HG03103 (cell line): Measurements from ENCODE around the gene DOHH.
"Not testable (repeated sequence)": the region's sequence is repeated elsewhere in the genome, so short reads cannot be mapped to it uniquely, and the experiment has no call there.

ENCODE experiments used
- ATAC-seq: cut with Tn5 transposase; IDR thresholded peaks from one replicate; pipeline ENCODE4 v1.9.1; 2021; ENCODE audit warnings: low read depth; ENCODE audit not compliant: unreplicated experiment

The DOHH gene

DNA sequence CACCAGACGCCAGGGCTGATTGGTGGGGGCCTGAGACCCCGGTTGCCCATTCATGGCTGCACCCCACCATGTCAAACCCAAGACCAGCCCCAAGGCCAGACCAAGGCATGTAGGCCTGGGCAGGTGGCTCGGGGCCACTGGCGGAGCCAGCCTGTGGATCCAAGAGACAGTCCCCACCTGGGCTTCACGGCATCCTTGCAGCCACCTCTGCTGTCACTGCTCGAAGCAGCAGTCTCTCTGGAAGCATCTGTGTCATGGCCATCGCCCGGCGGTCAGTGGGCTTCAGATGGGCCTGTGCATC lies 34.7 kb upstream of the DOHH start:
- ATAC-seq: no peak

- no peak for ATAC-seq
Observed at GRCh38 chr19:3534375-3535234, 34.1 kb upstream of the DOHH start.

DNA sequence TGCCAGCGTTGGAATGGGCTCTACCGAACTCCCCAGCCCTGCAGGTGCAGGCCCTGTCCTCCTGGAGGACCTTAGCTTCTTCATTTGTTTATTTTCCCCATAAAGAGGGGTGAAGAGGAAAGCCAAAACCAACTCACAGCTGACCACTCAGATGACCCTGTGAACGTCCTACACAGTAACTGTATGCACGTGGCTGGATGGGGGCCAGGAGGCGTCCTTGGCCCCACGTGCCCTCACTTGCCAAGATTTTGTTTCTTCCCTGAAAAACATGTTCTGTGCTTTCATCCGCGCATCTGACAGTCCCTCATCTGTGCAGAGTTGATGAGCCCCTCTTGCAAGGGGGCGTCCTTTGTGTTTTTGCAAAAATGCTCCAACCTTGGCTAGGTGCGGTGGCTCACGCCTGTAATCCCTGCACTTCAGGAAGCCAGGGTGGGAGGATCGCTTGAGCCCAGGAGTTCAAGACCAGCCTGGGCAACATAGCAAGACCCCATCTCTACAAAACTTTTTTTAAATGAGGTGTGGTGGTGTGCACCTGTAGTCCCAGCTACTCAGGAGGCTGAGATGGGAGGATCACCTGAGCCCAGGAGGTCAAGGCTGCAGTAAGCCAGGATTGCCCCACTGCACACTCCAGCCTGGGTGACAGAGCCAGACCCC lies 33.2 kb upstream of the DOHH start:
- no peak for ATAC-seq

- ATAC-seq: no peak
Observed at GRCh38 chr19:3533033-3533432, 32.6 kb upstream of the DOHH start.

GRCh38 chr19:3532154-3532786 lies 31.8 kb upstream of the DOHH start:
- no peak for ATAC-seq

GRCh38 chr19:3531716-3532115 lies 31.2 kb upstream of the DOHH start:
- no peak for ATAC-seq

DNA sequence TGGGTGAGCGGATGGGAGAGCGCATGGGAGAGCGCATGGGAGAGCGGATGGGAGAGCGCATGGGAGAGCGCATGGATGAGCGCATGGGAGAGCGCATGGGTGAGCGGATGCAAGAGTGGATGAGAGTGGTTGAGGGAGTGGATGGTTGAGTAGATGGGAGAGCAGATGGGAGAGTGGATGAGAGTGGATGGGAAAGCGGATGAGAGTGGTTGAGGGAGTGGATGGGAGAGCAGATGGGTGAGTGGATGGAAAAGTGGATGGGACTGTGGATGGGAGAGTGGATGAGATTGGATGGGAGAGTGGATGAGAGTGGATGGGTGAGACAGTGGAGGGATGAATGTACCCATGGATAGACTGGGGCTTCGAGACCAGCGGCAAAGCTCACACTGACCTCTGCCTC lies 29.9 kb upstream of the DOHH start:
- no peak for ATAC-seq

GRCh38 chr19:3529299-3529698 lies 28.8 kb upstream of the DOHH start:
- not testable (repeated sequence) for ATAC-seq

DNA sequence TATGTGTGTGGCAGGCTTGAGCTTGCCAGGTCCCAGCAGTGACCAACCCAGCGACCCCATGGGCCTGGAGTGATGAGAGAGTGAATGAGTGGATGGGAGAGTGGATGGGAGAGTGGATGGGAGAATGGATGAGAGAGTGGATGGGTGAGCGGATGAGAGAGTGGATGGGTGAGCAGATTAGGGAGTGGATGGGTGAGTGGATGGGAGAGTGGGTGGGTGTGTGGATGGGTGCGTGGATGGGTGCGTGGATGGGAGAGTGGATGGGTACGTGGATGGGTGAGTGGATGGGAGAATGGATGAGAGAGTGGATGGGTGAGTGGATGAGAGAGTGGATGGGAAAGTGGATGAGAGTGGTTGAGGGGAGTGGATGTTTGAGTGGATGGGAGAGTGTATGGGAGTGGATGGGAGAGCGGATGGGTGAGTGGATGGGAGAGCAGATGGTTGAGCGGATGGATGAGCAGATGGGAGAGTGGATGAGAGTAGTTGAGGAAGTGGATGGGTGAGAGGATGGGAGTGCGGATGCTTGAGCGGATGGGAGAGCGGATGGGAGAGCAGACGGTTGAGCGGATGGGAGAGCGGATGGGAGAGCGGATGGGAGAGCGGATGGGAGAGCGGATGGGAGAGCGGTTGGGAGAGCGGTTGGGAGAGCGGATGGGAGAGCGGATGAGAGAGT lies 28.2 kb upstream of the DOHH start:
- ATAC-seq: no peak

DNA sequence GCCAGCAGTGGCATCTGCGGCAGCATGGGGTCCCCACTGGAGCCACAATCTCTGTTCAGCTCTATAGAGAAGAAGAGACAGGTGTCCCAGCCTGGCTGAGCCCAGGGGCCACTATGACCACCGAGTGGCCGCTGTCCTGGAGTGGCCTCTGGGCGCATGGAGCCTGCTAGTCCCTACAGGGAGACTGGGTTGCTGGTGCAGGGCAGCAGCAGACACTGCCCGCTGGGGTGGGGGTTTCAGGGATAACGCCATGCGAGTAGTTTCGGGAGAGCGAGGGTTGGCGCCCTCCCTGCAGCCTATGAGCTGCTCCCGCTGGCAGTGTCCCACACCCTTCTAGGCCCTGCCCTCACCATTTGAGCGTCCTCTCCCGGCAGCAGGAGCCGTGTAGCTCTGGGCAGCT lies 27.6 kb upstream of the DOHH start:
- ATAC-seq: no peak

- no peak for ATAC-seq
Observed at GRCh38 chr19:3527238-3527910, 26.9 kb upstream of the DOHH start.

DNA sequence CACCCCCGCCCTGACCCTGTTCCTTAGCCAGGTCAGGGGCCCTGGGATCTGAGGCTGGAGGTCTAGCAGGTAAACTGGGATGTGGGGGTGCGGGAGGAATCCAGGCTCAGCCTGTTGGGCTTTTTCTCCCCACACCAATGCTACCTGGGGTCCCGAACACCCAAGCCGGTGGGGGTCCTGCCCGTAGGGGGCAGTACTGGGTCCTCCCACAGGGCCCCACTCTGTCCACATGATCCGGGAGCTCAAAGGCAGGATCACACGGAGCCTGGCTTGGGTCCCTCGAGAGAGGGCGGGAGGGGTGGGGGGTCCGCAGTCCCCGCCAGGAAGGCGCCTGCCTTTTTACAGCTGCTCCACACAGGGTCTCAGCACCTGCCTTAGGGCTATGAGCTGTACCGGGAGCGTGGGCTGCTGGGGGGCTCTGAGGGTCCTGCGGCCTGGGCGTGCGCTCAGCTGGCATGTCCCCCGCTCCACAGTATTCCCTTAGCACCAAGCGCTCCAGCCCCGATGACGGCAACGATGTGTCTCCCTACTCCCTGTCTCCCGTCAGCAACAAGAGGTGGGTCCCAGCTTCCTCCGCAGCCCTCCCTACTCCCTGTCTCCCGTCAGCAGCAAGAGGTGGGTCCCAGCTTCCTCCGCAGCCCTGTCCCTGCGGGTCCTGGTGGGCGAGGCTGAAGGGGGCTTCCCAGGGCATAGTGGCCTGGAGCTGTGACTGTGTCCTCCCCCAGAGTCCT lies 26.2 kb upstream of the DOHH start:
- ATAC-seq: no peak

DNA sequence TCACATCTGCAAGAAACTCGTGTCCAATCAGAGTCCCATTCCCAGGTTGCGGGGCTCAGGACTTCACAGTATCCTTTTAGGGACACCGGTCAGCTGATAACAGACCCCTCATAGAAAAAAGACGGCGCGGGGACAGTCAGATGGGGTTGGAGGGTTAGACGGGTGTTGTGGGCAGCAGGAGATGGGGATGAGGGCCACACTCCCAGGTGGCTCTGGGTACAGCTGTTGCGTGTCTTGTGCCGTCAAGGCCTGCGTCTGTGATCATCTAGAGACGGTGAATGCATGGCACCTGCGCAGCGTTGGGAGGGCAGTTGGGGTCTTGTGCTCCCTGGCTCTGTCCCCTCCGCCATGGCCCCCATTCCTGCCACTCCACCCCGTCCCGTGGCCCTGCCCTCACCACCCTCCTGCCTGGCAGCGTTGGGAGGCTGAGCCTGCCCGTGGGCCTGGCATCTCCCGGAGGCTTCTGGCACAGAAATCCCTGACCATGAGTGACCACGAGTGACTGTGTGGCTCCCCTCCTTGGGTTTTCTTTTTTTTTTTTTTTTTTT lies 24.5 kb upstream of the DOHH start:
- ATAC-seq: no peak

GRCh38 chr19:3524078-3524842 lies 23.8 kb upstream of the DOHH start:
- no peak for ATAC-seq

GRCh38 chr19:3523361-3524077 lies 23.0 kb upstream of the DOHH start:
- no peak for ATAC-seq

DNA sequence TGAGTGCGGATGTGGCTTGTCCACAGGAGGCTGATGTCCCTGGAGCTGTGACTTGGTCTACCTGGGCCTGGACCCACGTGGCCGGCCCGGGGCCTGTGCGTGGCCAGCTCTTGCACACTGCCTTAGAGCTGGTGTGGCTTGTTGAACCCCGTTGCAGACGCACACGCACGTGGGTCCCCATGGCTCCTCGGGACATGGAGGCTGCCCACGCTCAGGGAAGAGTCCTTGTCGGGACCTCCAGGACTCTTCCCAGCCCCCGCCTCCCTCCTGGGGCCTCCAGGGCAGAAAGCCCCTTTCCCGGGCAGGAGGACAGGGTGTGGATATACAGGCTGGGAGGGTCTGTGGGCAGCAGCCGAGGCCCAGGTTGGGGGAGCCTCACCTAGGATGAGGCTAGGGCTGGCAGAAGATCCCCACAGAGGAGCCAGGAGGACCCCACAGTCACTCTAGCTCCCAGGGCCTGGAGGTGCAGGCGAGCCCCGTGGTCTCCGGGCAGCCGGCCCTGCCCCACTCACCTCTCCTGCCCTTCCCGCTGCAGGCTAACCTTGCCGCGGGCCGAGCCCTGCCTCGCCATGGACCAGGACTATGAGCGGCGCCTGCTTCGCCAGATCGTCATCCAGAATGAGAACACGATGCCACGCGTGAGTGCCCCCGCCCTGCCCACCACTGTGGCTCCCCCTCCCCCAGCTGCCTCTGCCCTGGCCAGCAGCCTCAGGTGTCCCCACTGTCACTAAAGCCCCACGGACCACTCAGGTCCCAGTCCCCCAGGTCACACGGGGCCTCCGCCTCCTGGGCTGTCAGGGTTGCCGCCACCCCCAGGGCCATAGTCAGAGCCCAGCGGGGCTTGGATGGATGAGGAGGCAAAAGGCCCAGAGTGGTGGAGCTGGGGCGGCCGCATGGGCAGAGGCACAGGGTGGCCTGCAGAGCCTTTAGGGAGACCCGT lies 22.2 kb upstream of the DOHH start:
- ATAC-seq: no peak

DNA sequence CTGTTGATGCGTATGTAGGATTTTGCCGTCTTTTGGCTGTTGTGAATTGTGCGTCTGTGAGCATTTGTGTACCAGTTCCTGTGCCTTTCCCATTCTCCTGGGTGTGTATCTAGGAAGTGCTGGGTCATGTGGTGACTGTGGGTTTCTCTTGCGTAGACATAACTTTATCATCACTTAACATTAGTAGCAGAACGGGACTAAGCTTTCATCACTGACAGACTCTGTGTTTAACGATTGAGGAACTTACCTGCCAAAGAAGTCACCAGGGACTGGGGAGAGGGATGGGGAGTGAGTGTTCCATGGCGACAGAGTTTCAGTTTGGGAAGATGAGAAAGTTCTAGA lies 20.6 kb upstream of the DOHH start:
- ATAC-seq: no peak
